OCI-M2 (cell line): ENCODE data around the gene CTRB2.
"Not testable (repeated sequence)": the region's sequence is repeated elsewhere in the genome, so short reads cannot be mapped to it uniquely, and the experiment has no call there.

ENCODE experiments used
- DNase-seq: peaks from one replicate; lab custom pipeline; 2025; ENCODE audit not compliant: unreplicated experiment; lab: John Stamatoyannopoulos, UW

CTRB2 gene

GRCh38 chr16:75242436-75243078, 35.6 kb upstream of the CTRB2 start:
- not testable (repeated sequence) for DNase-seq

- no peak for DNase-seq
Observed at GRCh38 chr16:75241955-75242354, 35.0 kb upstream of the CTRB2 start.

GRCh38 chr16:75241412-75241811, 34.5 kb upstream of the CTRB2 start:
- DNase-seq: no peak

GRCh38 chr16:75240633-75241032, 33.7 kb upstream of the CTRB2 start:
- not testable (repeated sequence) for DNase-seq

GRCh38 chr16:75239542-75240122, 32.7 kb upstream of the CTRB2 start:
- DNase-seq: no peak

GRCh38 chr16:75238853-75239541, 32.0 kb upstream of the CTRB2 start:
- DNase-seq: no peak

- DNase-seq: no peak
Observed at GRCh38 chr16:75238132-75238852, 31.3 kb upstream of the CTRB2 start.

- no peak for DNase-seq
Observed at GRCh38 chr16:75237398-75238131, 30.6 kb upstream of the CTRB2 start.

GRCh38 chr16:75236736-75237397, 29.9 kb upstream of the CTRB2 start:
- no peak for DNase-seq

GRCh38 chr16:75236232-75236631, 29.3 kb upstream of the CTRB2 start:
- no peak for DNase-seq

GRCh38 chr16:75235721-75236193, 28.8 kb upstream of the CTRB2 start:
- DNase-seq: no peak

- no peak for DNase-seq
Observed at GRCh38 chr16:75234856-75235696, 28.1 kb upstream of the CTRB2 start.

- DNase-seq: no peak
Observed at GRCh38 chr16:75233611-75233938, 26.6 kb upstream of the CTRB2 start.

- no peak for DNase-seq
Observed at GRCh38 chr16:75231570-75231969, 24.6 kb upstream of the CTRB2 start.

- no peak for DNase-seq
Observed at GRCh38 chr16:75230471-75231110, 23.6 kb upstream of the CTRB2 start.

GRCh38 chr16:75229172-75230031, 22.4 kb upstream of the CTRB2 start:
- no peak for DNase-seq

GRCh38 chr16:75228143-75228976, 21.4 kb upstream of the CTRB2 start:
- no peak for DNase-seq
